ENCODE data around the gene NDUFAF2. TPM values are rescaled to one million over a fixed set of nuclear protein-coding genes. Genes with fewer than 3 reads are reported as not detected.

Gene NDUFAF2
- total and polyA plus RNA-seq, 10 of the 15 experiments (the other 5 are each of a cell fraction or from before 2014, with no cell fraction given), result 22.4 to 121 (median 65.3) TPM

- TF ChIP-seq HDAC6 (IDR thresholded peaks at IDR 0.05; ENCODE audit: unreplicated experiment), result no peak
- TF ChIP-seq SREBF2 (IDR thresholded peaks at IDR 0.05; ENCODE audit: low read length), result no peak
Measured at GRCh38 chr5:61001647-61002046, 56.6 kb downstream of the NDUFAF2 start (continued).

- Histone ChIP-seq H3K9ac (ENCODE audit: control insufficient read depth, insufficient read depth, low read length) (no peak overlapping the region), H2AFZ (ENCODE audit: control insufficient read depth, low read depth, low read length) (no peak overlapping the region), H3K27ac (ENCODE audit: control insufficient read depth, insufficient read depth) (no peak overlapping the region), H3K4me3 (no peak overlapping the region), H4K20me1 (ENCODE audit: control insufficient read depth, insufficient read depth) (no peaks in the 10 kb centered on the region), H3K36me3 (ENCODE audit: control insufficient read depth in 2 of 2, insufficient read depth in 2 of 2, low read length in 1 of 2) (no peaks in the 10 kb centered on the region), H3K4me2 (ENCODE audit: control insufficient read depth, insufficient read depth) (no peak overlapping the region), H3K79me2 (ENCODE audit: control insufficient read depth, insufficient read depth, low read length) (no peaks in the 10 kb centered on the region), H3K9me3 (replicated peaks; ENCODE audit: control insufficient read depth, insufficient read depth, low read length) (no peaks in the 10 kb centered on the region), H3K27me3 (replicated peaks in 1 of 2; ENCODE audit: control insufficient read depth in 2 of 2, insufficient read depth in 2 of 2, low read length in 1 of 2) (no peaks in the 10 kb centered on the region), H3K4me1 (ENCODE audit: control insufficient read depth, insufficient read depth, low read length) (no peaks in the 10 kb centered on the region)
- FAIRE-seq (no peak), ATAC-seq (no peak), DNase-seq (ENCODE audit: low read depth, low spot score) (no peak)
- TF ChIP-seq BMI1 (IDR thresholded peaks at IDR 0.05; ENCODE audit: borderline replicate concordance), result no peak
- TF ChIP-seq KAT2A (conservative IDR thresholded peaks at IDR 0.05; ENCODE audit: control insufficient read depth, low read depth, low read length), result no peak
- SMC1A ChIA-PET (ENCODE audit: uncharacterized antibody, unreplicated experiment), result no interaction called here
- in situ Hi-C loops (cut with MboI), result no loop called here
- 47% methylated on average over 4 of the region's 4 CpGs for WGBS (ENCODE audit: insufficient coverage, insufficient replicate concordance, low lambda C conversion rate, missing lambda C conversion rate)
- RAD21 ChIA-PET (ENCODE audit: unreplicated experiment), result no interaction called here
- BruUV-seq (replicated peaks), result no TSS peak
- intact Hi-C loops (cut with micrococcal nuclease; ENCODE audit: unreplicated experiment), result no loop called here
- POLR2A ChIA-PET, result no interaction called here
- CTCF ChIA-PET, result no interaction called here
Measured at GRCh38 chr5:61002611-61003355, 57.8 kb downstream of the NDUFAF2 start.

GRCh38 chr5:61004448-61004847 is 59.4 kb downstream of the NDUFAF2 start:
- no TSS peak for BruUV-seq (replicated peaks)
- DNase-seq (ENCODE audit: low read depth, low spot score) (no peak), FAIRE-seq (no peak), ATAC-seq (no peak)
- Histone ChIP-seq H3K36me3 (ENCODE audit: control insufficient read depth in 2 of 2, insufficient read depth in 2 of 2, low read length in 1 of 2) (no peaks in the 10 kb centered on the region), H3K9me3 (replicated peaks; ENCODE audit: control insufficient read depth, insufficient read depth, low read length) (no peaks in the 10 kb centered on the region), H3K4me1 (ENCODE audit: control insufficient read depth, insufficient read depth, low read length) (no peaks in the 10 kb centered on the region), H3K79me2 (ENCODE audit: control insufficient read depth, insufficient read depth, low read length) (no peaks in the 10 kb centered on the region), H3K27ac (ENCODE audit: control insufficient read depth, insufficient read depth) (no peak overlapping the region), H3K4me2 (ENCODE audit: control insufficient read depth, insufficient read depth) (no peak overlapping the region), H2AFZ (ENCODE audit: control insufficient read depth, low read depth, low read length) (no peak overlapping the region), H3K9ac (ENCODE audit: control insufficient read depth, insufficient read depth, low read length) (no peak overlapping the region), H4K20me1 (ENCODE audit: control insufficient read depth, insufficient read depth) (no peaks in the 10 kb centered on the region), H3K27me3 (replicated peaks in 1 of 2; ENCODE audit: control insufficient read depth in 2 of 2, insufficient read depth in 2 of 2, low read length in 1 of 2) (no peaks in the 10 kb centered on the region), H3K4me3 (no peak overlapping the region)
- in situ Hi-C loops (cut with MboI) (no loop called here), intact Hi-C loops (cut with micrococcal nuclease; ENCODE audit: unreplicated experiment) (no loop called here)
- SMC1A ChIA-PET (ENCODE audit: uncharacterized antibody, unreplicated experiment), result interaction anchor here (0.6 kb wide), 1 partner anchor 85 kb away, joined by 3 read pairs; no protein-coding TSS in a partner anchor
- RAD21 ChIA-PET (ENCODE audit: unreplicated experiment), result no interaction called here
- CTCF ChIA-PET, result interaction anchor here (1.2 kb wide), 1 partner anchor 29 kb away, joined by 3 read pairs; no protein-coding TSS in a partner anchor
- POLR2A ChIA-PET, result no interaction called here
- no peak for TF ChIP-seq CEBPB (IDR thresholded peaks at IDR 0.05; ENCODE audit: borderline replicate concordance in 1 of 2, low read depth in 2 of 2, low read length in 2 of 2)
